ENCODE data around the gene NPAS4.
"Not testable (repeated sequence)": the region's sequence is repeated elsewhere in the genome, so short reads cannot be mapped to it uniquely, and the experiment has no call there.

NPAS4 gene

GRCh38 chr11:66454247-66454646, 33.4 kb downstream of the NPAS4 start:
- in situ Hi-C loops (cut with MboI; ENCODE audit: low sequenced_read_pairs): no loop called here

- in situ Hi-C loops (cut with MboI; ENCODE audit: low sequenced_read_pairs): no loop called here
These were observed 34.0 kb downstream of the NPAS4 start for GRCh38 chr11:66454828-66455227.

- in situ Hi-C loops (cut with MboI; ENCODE audit: low sequenced_read_pairs): no loop called here
These were observed 37.0 kb downstream of the NPAS4 start for GRCh38 chr11:66457826-66458225.

- in situ Hi-C loops (cut with MboI; ENCODE audit: low sequenced_read_pairs): no loop called here
These were observed 38.4 kb downstream of the NPAS4 start for GRCh38 chr11:66459138-66459778.

GRCh38 chr11:66462010-66462409, 41.2 kb downstream of the NPAS4 start:
- in situ Hi-C loops (cut with MboI; ENCODE audit: low sequenced_read_pairs): no loop called here

GRCh38 chr11:66462911-66463310, 42.1 kb downstream of the NPAS4 start:
- in situ Hi-C loops (cut with MboI; ENCODE audit: low sequenced_read_pairs): no loop called here

GRCh38 chr11:66464116-66464515, 43.3 kb downstream of the NPAS4 start:
- in situ Hi-C loops (cut with MboI; ENCODE audit: low sequenced_read_pairs): not testable (repeated sequence)

GRCh38 chr11:66464916-66465315, 44.1 kb downstream of the NPAS4 start:
- in situ Hi-C loops (cut with MboI; ENCODE audit: low sequenced_read_pairs): no loop called here

GRCh38 chr11:66465373-66466224, 44.8 kb downstream of the NPAS4 start:
- in situ Hi-C loops (cut with MboI; ENCODE audit: low sequenced_read_pairs): no loop called here

- in situ Hi-C loops (cut with MboI; ENCODE audit: low sequenced_read_pairs): no loop called here
These were observed 45.6 kb downstream of the NPAS4 start, which contains the start of gene PELI3 for GRCh38 chr11:66466225-66467033. Gene PELI3 (plus strand): TSS chr11:66466905. CDS start chr11:66468129, 1,224 bp downstream.

- in situ Hi-C loops (cut with MboI; ENCODE audit: low sequenced_read_pairs): no loop called here
These were observed 46.3 kb downstream of the NPAS4 start for GRCh38 chr11:66467034-66467659.

- in situ Hi-C loops (cut with MboI; ENCODE audit: low sequenced_read_pairs): no loop called here
These were observed 46.9 kb downstream of the NPAS4 start for GRCh38 chr11:66467756-66468155.

GRCh38 chr11:66468691-66469090, 47.9 kb downstream of the NPAS4 start:
- in situ Hi-C loops (cut with MboI; ENCODE audit: low sequenced_read_pairs): no loop called here

- in situ Hi-C loops (cut with MboI; ENCODE audit: low sequenced_read_pairs): no loop called here
These were observed 48.6 kb downstream of the NPAS4 start for GRCh38 chr11:66469441-66469840.

- in situ Hi-C loops (cut with MboI; ENCODE audit: low sequenced_read_pairs): no loop called here
These were observed 49.2 kb downstream of the NPAS4 start for GRCh38 chr11:66470015-66470414.

GRCh38 chr11:66471142-66471541, 50.3 kb downstream of the NPAS4 start:
- in situ Hi-C loops (cut with MboI; ENCODE audit: low sequenced_read_pairs): no loop called here

GRCh38 chr11:66472054-66472453, 51.2 kb downstream of the NPAS4 start:
- in situ Hi-C loops (cut with MboI; ENCODE audit: low sequenced_read_pairs): no loop called here

- in situ Hi-C loops (cut with MboI; ENCODE audit: low sequenced_read_pairs): no loop called here
These were observed 52.3 kb downstream of the NPAS4 start for GRCh38 chr11:66473167-66473566.

GRCh38 chr11:66473608-66474515, 53.0 kb downstream of the NPAS4 start:
- in situ Hi-C loops (cut with MboI; ENCODE audit: low sequenced_read_pairs): no loop called here
